H9 (cell line): ENCODE measurements around the gene PRUNE1. TPM values are rescaled to one million over a fixed set of nuclear protein-coding genes. Genes with fewer than 3 reads are reported as not detected.
A peak's percentile ranks its signal among the peaks of the same experiment; 100 is the strongest.

Experiments
- DNase-seq: peaks from one replicate; pipeline ENCODE4 v3.0.0-alpha.2; 2017
- H2AFZ ChIP-seq: one replicate; pipeline ENCODE4 v1.6.1; 2013; ENCODE audit warnings: mild to moderate bottlenecking, low read length, control low read depth, moderate library complexity
- H2AK5ac ChIP-seq: 2 replicates; pipeline ENCODE4 v1.6.1; 2013; ENCODE audit warnings: low read length, control low read depth, mixed read lengths; ENCODE audit not compliant: insufficient read length
- H2BK120ac ChIP-seq: one replicate; pipeline ENCODE4 v1.6.1; 2013; ENCODE audit warnings: low read depth, mild to moderate bottlenecking, low read length, control low read depth, inconsistent platforms; ENCODE audit not compliant: poor library complexity, severe bottlenecking
- H2BK12ac ChIP-seq: 2 replicates; pipeline ENCODE4 v1.6.1; 2013; ENCODE audit warnings: low read length, control low read depth, mixed read lengths, low read depth; ENCODE audit not compliant: insufficient read length
- H2BK15ac ChIP-seq: 2 replicates; pipeline ENCODE4 v1.6.1; 2013; ENCODE audit warnings: low read depth, low read length, control low read depth
- H2BK20ac ChIP-seq: one replicate; pipeline ENCODE4 v1.6.1; 2013; ENCODE audit warnings: low read depth, mild to moderate bottlenecking, low read length, control low read depth, inconsistent platforms; ENCODE audit not compliant: poor library complexity, severe bottlenecking
- H2BK5ac ChIP-seq: 2 replicates; pipeline ENCODE4 v1.6.1; 2013; ENCODE audit warnings: low read length, control low read depth, mixed read lengths; ENCODE audit not compliant: insufficient read length
- H3K14ac ChIP-seq: 2 replicates; pipeline ENCODE4 v1.6.1; 2013; ENCODE audit warnings: low read length, control low read depth; ENCODE audit not compliant: insufficient read depth
- H3K18ac ChIP-seq: 2 replicates; pipeline ENCODE4 v1.6.1; 2013; ENCODE audit warnings: low read depth, mild to moderate bottlenecking, mixed read lengths, low read length, control low read depth; ENCODE audit not compliant: insufficient read length
- H3K23ac ChIP-seq: 2 replicates; pipeline ENCODE4 v1.6.1; 2013; ENCODE audit warnings: low read length, control low read depth, mixed read lengths, low read depth; ENCODE audit not compliant: insufficient read length
- H3K23me2 ChIP-seq: 2 replicates; pipeline ENCODE4 v1.6.1; 2013; ENCODE audit warnings: low read depth, mild to moderate bottlenecking, mixed read lengths, low read length, control low read depth; ENCODE audit not compliant: insufficient read length, poor library complexity, severe bottlenecking
- H3K27ac ChIP-seq: 2 replicates; pipeline ENCODE4 v1.5.1; 2013; ENCODE audit warnings: low read length, control low read depth, mixed read lengths, low read depth; ENCODE audit not compliant: insufficient read length
- H3K27me3 ChIP-seq: 2 replicates; pipeline ENCODE4 v1.6.1; 2013; ENCODE audit warnings: low read length, control low read depth, inconsistent platforms; ENCODE audit not compliant: insufficient read depth
- H3K4ac ChIP-seq: 2 replicates; pipeline ENCODE4 v1.6.1; 2013; ENCODE audit warnings: low read depth, mild to moderate bottlenecking, control low read depth, inconsistent platforms, low read length, moderate library complexity
- H3K4me1 ChIP-seq: 2 replicates; pipeline ENCODE4 v1.6.1; 2013; ENCODE audit warnings: low read length, control low read depth, inconsistent platforms; ENCODE audit not compliant: insufficient read depth
- H3K4me2 ChIP-seq: 2 replicates; pipeline ENCODE4 v1.6.1; 2013; ENCODE audit warnings: low read length, control low read depth, mixed read lengths; ENCODE audit not compliant: insufficient read length, insufficient read depth
- H3K56ac ChIP-seq: 2 replicates; pipeline ENCODE4 v1.6.1; 2013; ENCODE audit warnings: low read depth, mild to moderate bottlenecking, mixed read lengths, low read length, control low read depth; ENCODE audit not compliant: insufficient read length
- H3K79me1 ChIP-seq: 2 replicates; pipeline ENCODE4 v1.6.1; 2013; ENCODE audit warnings: low read depth, mild to moderate bottlenecking, moderate library complexity, low read length, control low read depth, inconsistent platforms; ENCODE audit not compliant: insufficient read depth, poor library complexity, severe bottlenecking
- H3K79me2 ChIP-seq: 2 replicates; pipeline ENCODE4 v1.6.1; 2013; ENCODE audit warnings: low read length, control low read depth, inconsistent platforms; ENCODE audit not compliant: insufficient read depth
- H3K9ac ChIP-seq: 2 replicates; pipeline ENCODE4 v1.6.1; 2013; ENCODE audit warnings: low read length, control low read depth, mixed read lengths; ENCODE audit not compliant: insufficient read length; ENCODE audit errors: extremely low read depth
- H3K9me3 ChIP-seq: one replicate; pipeline ENCODE4 v1.6.1; 2013; ENCODE audit warnings: low read depth, low read length, inconsistent platforms; ENCODE audit not compliant: control insufficient read depth
- H3T11ph ChIP-seq: one replicate; pipeline ENCODE4 v1.6.1; 2013; ENCODE audit warnings: mild to moderate bottlenecking, low read length, control low read depth, inconsistent platforms
- H4K20me1 ChIP-seq: one replicate; pipeline ENCODE4 v1.6.1; 2013; ENCODE audit not compliant: control insufficient read depth, insufficient read length, insufficient read depth
- H4K5ac ChIP-seq: 2 replicates; pipeline ENCODE4 v1.6.1; 2013; ENCODE audit warnings: low read depth, mild to moderate bottlenecking, mixed read lengths, low read length, control low read depth; ENCODE audit not compliant: insufficient read length
- H4K8ac ChIP-seq: replicated peaks from 2 replicates; pipeline ENCODE4 v1.6.1; 2013; ENCODE audit warnings: low read length, control low read depth, mixed read lengths, low read depth; ENCODE audit not compliant: insufficient read length
- H4K91ac ChIP-seq: 2 replicates; pipeline ENCODE4 v1.6.1; 2013; ENCODE audit warnings: low read depth, mild to moderate bottlenecking, moderate library complexity, mixed read lengths, low read length, control low read depth; ENCODE audit not compliant: insufficient read length
- H3K27ac Mint-ChIP-seq, 3 experiments: 2 replicates in 2 of 3; 3 replicates in 1 of 3; pipeline ENCODE4 v1.8.0; 2020 to 2021; ENCODE audit warnings: mixed read lengths in 3 of 3, mild to moderate bottlenecking in 1 of 3, moderate library complexity in 1 of 3
- H3K27me3 Mint-ChIP-seq: 2 replicates; pipeline ENCODE4 v1.8.0; 2021; ENCODE audit warnings: low read depth, mild to moderate bottlenecking, moderate library complexity, mixed read lengths
- H3K36me3 Mint-ChIP-seq, 3 experiments: 2 replicates in 2 of 3; 3 replicates in 1 of 3; pipeline ENCODE4 v1.8.0; 2020 to 2021; ENCODE audit warnings: low read depth in 3 of 3, mixed read lengths in 3 of 3; ENCODE audit not compliant: insufficient read depth in 1 of 3
- H3K4me1 Mint-ChIP-seq, 2 experiments: 2 replicates each; pipeline ENCODE4 v1.8.0; 2020; ENCODE audit warnings: mixed read lengths in 2 of 2
- H3K4me3 Mint-ChIP-seq, 2 experiments: 2 replicates in 1 of 2; 3 replicates in 1 of 2; pipeline ENCODE4 v1.8.0; 2020 to 2021; ENCODE audit warnings: mild to moderate bottlenecking in 2 of 2, mixed read lengths in 2 of 2, moderate library complexity in 1 of 2
- H3K9me3 Mint-ChIP-seq, 2 experiments: 2 replicates in 1 of 2; 3 replicates in 1 of 2; pipeline ENCODE4 v1.8.0; 2020; ENCODE audit warnings: mild to moderate bottlenecking in 2 of 2, mixed read lengths in 2 of 2, moderate library complexity in 1 of 2
- WGBS: extraction: QIAGEN DNeasy Blood & Tissue Kit; methylation state at CpG from one replicate; pipeline ENCODE4 v1.1.7; 2013; ENCODE audit warnings: missing lambda C conversion rate, low lambda C conversion rate, mixed read lengths; ENCODE audit not compliant: insufficient read length; ENCODE audit errors: extremely low coverage; 5-methylcytosine and 5-hydroxymethylcytosine counted together
- total RNA-seq: library from RNA; stranded (reverse); gene quantifications from 2 replicates; pipeline ENCODE4 v1.2.1, GENCODE V29; 2021
- TF ChIP-seq, protein P1 (sequence below): fragments of 200-600 bp; sonication (generic); conservative IDR thresholded peaks from 3 replicates; pipeline ENCODE4 v1.8.0; 2021; ENCODE audit warnings: antibody characterized with exemption, mild to moderate bottlenecking

PRUNE1 gene
- total RNA-seq, 1 experiment from 2014 or later: 22.3 TPM

DNA sequence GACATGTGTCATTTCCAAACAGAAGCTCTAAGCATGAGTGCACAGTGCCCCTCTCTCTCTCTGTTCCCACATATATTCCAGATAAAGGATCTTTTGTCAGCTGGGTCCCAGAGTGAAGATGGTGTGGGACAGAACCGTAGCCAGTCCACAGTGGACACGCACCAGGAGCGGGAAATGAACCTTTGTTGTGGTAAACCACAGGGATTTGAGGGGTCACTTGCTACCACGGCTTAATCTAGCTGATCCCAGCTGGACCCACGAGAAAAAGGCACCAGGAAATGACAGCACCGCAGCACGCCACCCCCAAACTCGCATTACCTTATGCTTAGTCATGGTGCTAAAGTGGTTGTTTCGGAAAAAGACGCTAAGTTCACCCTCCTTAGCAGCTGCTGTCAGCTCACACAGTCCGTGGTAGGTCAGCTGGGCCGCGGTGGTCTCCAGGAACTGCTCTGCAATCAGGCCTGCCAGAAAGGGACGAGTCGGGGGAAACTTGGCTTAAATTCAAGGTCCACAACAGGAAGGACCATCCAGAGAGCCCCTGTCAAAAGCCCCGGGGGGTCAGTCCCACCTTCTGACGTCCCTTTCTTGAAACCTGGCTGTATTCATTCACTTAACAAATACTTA, 9.1 kb upstream of the PRUNE1 start:
- Histone ChIP-seq H2BK12ac (no peak overlapping the region), H4K8ac (no peak overlapping the region), H3K56ac (no peak overlapping the region), H3K27me3 (no peaks in the 10 kb centered on the region), H3T11ph (no peak overlapping the region), H3K23me2 (no peaks in the 10 kb centered on the region), H4K20me1 (no peaks in the 10 kb centered on the region), H4K5ac (no peak overlapping the region), H3K4ac (no peak overlapping the region), H3K18ac (no peak overlapping the region), H2AFZ (no peak overlapping the region), H3K9ac (no peak overlapping the region), H3K79me2 (no peaks in the 10 kb centered on the region), H2BK5ac (no peak overlapping the region), H3K9me3 (no peaks in the 10 kb centered on the region), H3K14ac (no peak overlapping the region), H2BK15ac (no peak overlapping the region), H2BK20ac (no peak overlapping the region), H2BK120ac (no peak overlapping the region), H3K79me1 (no peaks in the 10 kb centered on the region), H4K91ac (no peak overlapping the region), H3K23ac (no peak overlapping the region), H3K27ac (no peak overlapping the region), H3K4me2 (no peak overlapping the region), H2AK5ac (no peak overlapping the region), H3K4me1 (peaks cover 3% of the 10 kb centered on the region; the same call in 1 of the 2 replicates)
- Mint-ChIP-seq H3K27ac (peak overlapping the region in 2 of 3 experiments; percentile 23 to 52; a peak in 2 of 7 replicates), H3K9me3 (no peaks in the 10 kb centered on the region), H3K4me1 (peaks cover 5 to 8% of the 10 kb centered on the region in 2 experiments), H3K27me3 (no peaks in the 10 kb centered on the region), H3K4me3 (no peak overlapping the region), H3K36me3 (peaks cover 0 to 10% (median 5%) of the 10 kb centered on the region in 3 experiments; a peak in 3 of 7 replicates)
- TF ChIP-seq, protein P1, sequence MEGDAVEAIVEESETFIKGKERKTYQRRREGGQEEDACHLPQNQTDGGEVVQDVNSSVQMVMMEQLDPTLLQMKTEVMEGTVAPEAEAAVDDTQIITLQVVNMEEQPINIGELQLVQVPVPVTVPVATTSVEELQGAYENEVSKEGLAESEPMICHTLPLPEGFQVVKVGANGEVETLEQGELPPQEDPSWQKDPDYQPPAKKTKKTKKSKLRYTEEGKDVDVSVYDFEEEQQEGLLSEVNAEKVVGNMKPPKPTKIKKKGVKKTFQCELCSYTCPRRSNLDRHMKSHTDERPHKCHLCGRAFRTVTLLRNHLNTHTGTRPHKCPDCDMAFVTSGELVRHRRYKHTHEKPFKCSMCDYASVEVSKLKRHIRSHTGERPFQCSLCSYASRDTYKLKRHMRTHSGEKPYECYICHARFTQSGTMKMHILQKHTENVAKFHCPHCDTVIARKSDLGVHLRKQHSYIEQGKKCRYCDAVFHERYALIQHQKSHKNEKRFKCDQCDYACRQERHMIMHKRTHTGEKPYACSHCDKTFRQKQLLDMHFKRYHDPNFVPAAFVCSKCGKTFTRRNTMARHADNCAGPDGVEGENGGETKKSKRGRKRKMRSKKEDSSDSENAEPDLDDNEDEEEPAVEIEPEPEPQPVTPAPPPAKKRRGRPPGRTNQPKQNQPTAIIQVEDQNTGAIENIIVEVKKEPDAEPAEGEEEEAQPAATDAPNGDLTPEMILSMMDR: no peak
- DNase-seq: no peak
- no CpG with 5 or more reads among the region's 17 CpGs for WGBS
